ENCODE measurements around the gene CHRM4. TPM values are rescaled to one million over a fixed set of nuclear protein-coding genes. Genes with fewer than 3 reads are reported as not detected.

Gene CHRM4
- total RNA-seq, 1 experiment from 2014 or later, result 0.31 TPM

GRCh38 chr11:46351148-46351547 lies 40.4 kb downstream of the CHRM4 start:
- H3K4me1 ChIP-seq (replicated peaks; ENCODE audit: insufficient read depth), result peaks cover 22% of the 10 kb centered on the region

GRCh38 chr11:46350695-46351094 lies 40.9 kb downstream of the CHRM4 start:
- CTCF ChIA-PET, result no interaction called here

More at GRCh38 chr11:46351148-46351547, 40.4 kb downstream of the CHRM4 start:
- Histone ChIP-seq H3K9me2 (ENCODE audit: insufficient read depth) (no peaks in the 10 kb centered on the region), H3K36me3 (ENCODE audit: low read depth) (peaks cover 10% of the 10 kb centered on the region; the same call in 1 of the 2 replicates), H3F3A (ENCODE audit: insufficient read depth, low read depth) (no peaks in the 10 kb centered on the region), H3K79me2 (ENCODE audit: low read depth) (peaks cover 69% of the 10 kb centered on the region), H4K20me1 (ENCODE audit: insufficient read depth) (peaks cover 18% of the 10 kb centered on the region), H3K9me3 (ENCODE audit: insufficient read depth, low read depth) (no peaks in the 10 kb centered on the region), H2AFZ (no peak overlapping the region), H3K27ac (no peak overlapping the region), H3K27me3 (ENCODE audit: insufficient read depth, low read depth) (no peaks in the 10 kb centered on the region), H3K4me3 (no peak overlapping the region), H3K4me2 (no peak overlapping the region)
- intact Hi-C loops (cut with micrococcal nuclease; ENCODE audit: unreplicated experiment), result no loop called here
- ChIA-PET CTCF (no interaction called here), POLR2A (ENCODE audit: unreplicated experiment) (no interaction called here)
- no peak for TF ChIP-seq EZH2 (IDR thresholded peaks at IDR 0.05; ENCODE audit: low read depth)
- no peak for TF ChIP-seq CTCF (conservative IDR thresholded peaks at IDR 0.05)
- BruUV-seq (replicated peaks), result no TSS peak
- no peak for DNase-seq

GRCh38 chr11:46348566-46349401 lies 42.8 kb downstream of the CHRM4 start:
- ChIA-PET CTCF (interaction anchor here (1.0 kb wide), 2 partner anchors 9 to 33 kb away, joined by 3 to 6 read pairs; partner anchors contain the start of gene MDK), POLR2A (ENCODE audit: unreplicated experiment) (no interaction called here)
- H2AFZ ChIP-seq, result no peak overlapping the region
- H3K4me2 ChIP-seq, result peak overlapping the region; percentile 90
- peaks cover 18% of the 10 kb centered on the region for H4K20me1 ChIP-seq (ENCODE audit: insufficient read depth)
- intact Hi-C loops (cut with micrococcal nuclease; ENCODE audit: unreplicated experiment), result loop anchor here (10.0 kb wide), 1 partner anchor 224 kb away; the partner anchor contains the start of gene PHF21A
- peaks cover 26% of the 10 kb centered on the region for H3K4me1 ChIP-seq (replicated peaks; ENCODE audit: insufficient read depth)
- H3K9me2 ChIP-seq (ENCODE audit: insufficient read depth), result no peaks in the 10 kb centered on the region
- H3K9me3 ChIP-seq (ENCODE audit: insufficient read depth, low read depth), result no peaks in the 10 kb centered on the region
- H3K4me3 ChIP-seq, result peak overlapping the region; percentile 97
- H3K36me3 ChIP-seq (ENCODE audit: low read depth), result 0 out of 2 replicates have a peak, but pooled peaks cover 3% of the 10 kb centered on the region
- no peak for DNase-seq
- TF ChIP-seq CTCF (conservative IDR thresholded peaks at IDR 0.05) (no peak), EZH2 (IDR thresholded peaks at IDR 0.05; ENCODE audit: low read depth) (no peak)
- BruUV-seq (replicated peaks), result TSS peak; percentile 44
- no peaks in the 10 kb centered on the region for H3K27me3 ChIP-seq (ENCODE audit: insufficient read depth, low read depth)
- no peak overlapping the region for H3K27ac ChIP-seq
- peaks cover 53% of the 10 kb centered on the region for H3K79me2 ChIP-seq (ENCODE audit: low read depth)
- H3F3A ChIP-seq (ENCODE audit: insufficient read depth, low read depth), result no peaks in the 10 kb centered on the region; the same call in 1 of the 2 replicates

More at GRCh38 chr11:46350695-46351094, 40.9 kb downstream of the CHRM4 start:
- Histone ChIP-seq H3F3A (ENCODE audit: insufficient read depth, low read depth) (no peaks in the 10 kb centered on the region), H2AFZ (no peak overlapping the region), H4K20me1 (ENCODE audit: insufficient read depth) (peaks cover 18% of the 10 kb centered on the region), H3K79me2 (ENCODE audit: low read depth) (peaks cover 64% of the 10 kb centered on the region), H3K4me1 (replicated peaks; ENCODE audit: insufficient read depth) (peaks cover 22% of the 10 kb centered on the region), H3K4me3 (no peak overlapping the region), H3K36me3 (ENCODE audit: low read depth) (peaks cover 10% of the 10 kb centered on the region; the same call in 1 of the 2 replicates), H3K4me2 (no peak overlapping the region), H3K27ac (no peak overlapping the region), H3K9me2 (ENCODE audit: insufficient read depth) (no peaks in the 10 kb centered on the region), H3K27me3 (ENCODE audit: insufficient read depth, low read depth) (no peaks in the 10 kb centered on the region), H3K9me3 (ENCODE audit: insufficient read depth, low read depth) (no peaks in the 10 kb centered on the region)
- intact Hi-C loops (cut with micrococcal nuclease; ENCODE audit: unreplicated experiment), result no loop called here
- POLR2A ChIA-PET (ENCODE audit: unreplicated experiment), result interaction anchor here (0.6 kb wide), 1 partner anchor 300 kb away, joined by 3 read pairs; no protein-coding TSS in a partner anchor
- no TSS peak for BruUV-seq (replicated peaks)
- no peak for DNase-seq
- no peak for TF ChIP-seq CTCF (conservative IDR thresholded peaks at IDR 0.05)
- TF ChIP-seq EZH2 (IDR thresholded peaks at IDR 0.05; ENCODE audit: low read depth), result no peak

All from PC-9 (cell line).